ENCODE results near the gene NLGN2. TPM values are rescaled to one million over a fixed set of nuclear protein-coding genes. Genes with fewer than 3 reads are reported as not detected.

NLGN2 gene
- polyA plus RNA-seq, 1 donor from 2014 or later, result 13.8 TPM

DNA sequence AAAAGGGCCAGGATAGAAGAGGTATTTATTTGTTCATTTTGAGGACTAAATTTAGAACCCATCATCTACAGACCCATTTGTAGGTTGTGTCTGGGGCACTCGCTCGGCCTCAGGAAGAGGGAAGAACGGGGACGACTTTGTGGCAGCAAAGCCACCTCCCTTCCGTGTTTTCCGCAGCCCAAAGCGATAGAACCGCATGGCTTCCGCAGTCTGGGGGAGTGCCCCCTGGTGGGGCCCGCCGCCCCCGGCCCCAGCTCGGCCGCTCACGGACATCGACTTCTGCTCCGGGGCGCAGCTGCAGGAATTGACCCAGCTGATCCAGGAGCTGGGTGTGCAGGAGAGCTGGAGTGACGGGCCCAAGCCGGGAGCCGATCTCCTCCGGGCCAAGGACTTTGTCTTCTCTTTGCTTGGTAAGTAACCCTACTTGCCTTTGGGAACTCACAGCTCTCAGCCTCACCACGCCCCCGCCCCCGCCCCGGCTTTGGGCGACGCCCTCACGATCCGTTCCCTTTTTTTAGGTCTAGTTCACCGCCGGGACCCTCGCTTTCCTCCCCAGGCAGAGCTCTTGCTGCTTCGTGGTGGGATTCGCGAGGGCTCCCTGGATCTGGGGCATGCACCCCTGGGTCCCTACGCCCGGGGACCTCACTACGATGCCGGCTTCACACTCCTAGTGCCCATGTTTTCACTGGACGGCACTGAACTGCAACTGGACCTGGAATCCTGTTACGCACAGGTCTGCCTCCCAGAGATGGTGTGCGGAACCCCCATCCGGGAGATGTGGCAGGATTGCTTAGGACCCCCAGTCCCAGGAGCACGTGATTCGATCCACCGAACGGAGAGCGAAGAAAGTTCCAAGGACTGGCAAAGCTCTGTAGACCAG, 28.3 kb downstream of the NLGN2 start:
- H2AFZ ChIP-seq (ENCODE audit: low read depth, low read length), result no peak overlapping the region
- H3K9ac ChIP-seq (ENCODE audit: low read length), result peak overlapping the region; percentile 41
- no peaks in the 10 kb centered on the region for H3K9me3 ChIP-seq (ENCODE audit: low read length)
- TF ChIP-seq RAD21 (conservative IDR thresholded peaks at IDR 0.05) (no peak), MXI1 (conservative IDR thresholded peaks at IDR 0.05; ENCODE audit: poor library complexity, severe bottlenecking) (no peak), EP300 (conservative IDR thresholded peaks at IDR 0.05; ENCODE audit: poor library complexity, severe bottlenecking) (no peak), SMC3 (conservative IDR thresholded peaks at IDR 0.05; ENCODE audit: poor library complexity) (no peak), TAF1 (IDR thresholded peaks at IDR 0.05; ENCODE audit: low read depth) (no peak), POLR2AphosphoS5 (IDR thresholded peaks at IDR 0.05) (no peak), EZH2 (IDR thresholded peaks at IDR 0.05; ENCODE audit: borderline replicate concordance, insufficient read depth, low read length, poor library complexity, severe bottlenecking) (no peak)
- TF ChIP-seq, protein P1, sequence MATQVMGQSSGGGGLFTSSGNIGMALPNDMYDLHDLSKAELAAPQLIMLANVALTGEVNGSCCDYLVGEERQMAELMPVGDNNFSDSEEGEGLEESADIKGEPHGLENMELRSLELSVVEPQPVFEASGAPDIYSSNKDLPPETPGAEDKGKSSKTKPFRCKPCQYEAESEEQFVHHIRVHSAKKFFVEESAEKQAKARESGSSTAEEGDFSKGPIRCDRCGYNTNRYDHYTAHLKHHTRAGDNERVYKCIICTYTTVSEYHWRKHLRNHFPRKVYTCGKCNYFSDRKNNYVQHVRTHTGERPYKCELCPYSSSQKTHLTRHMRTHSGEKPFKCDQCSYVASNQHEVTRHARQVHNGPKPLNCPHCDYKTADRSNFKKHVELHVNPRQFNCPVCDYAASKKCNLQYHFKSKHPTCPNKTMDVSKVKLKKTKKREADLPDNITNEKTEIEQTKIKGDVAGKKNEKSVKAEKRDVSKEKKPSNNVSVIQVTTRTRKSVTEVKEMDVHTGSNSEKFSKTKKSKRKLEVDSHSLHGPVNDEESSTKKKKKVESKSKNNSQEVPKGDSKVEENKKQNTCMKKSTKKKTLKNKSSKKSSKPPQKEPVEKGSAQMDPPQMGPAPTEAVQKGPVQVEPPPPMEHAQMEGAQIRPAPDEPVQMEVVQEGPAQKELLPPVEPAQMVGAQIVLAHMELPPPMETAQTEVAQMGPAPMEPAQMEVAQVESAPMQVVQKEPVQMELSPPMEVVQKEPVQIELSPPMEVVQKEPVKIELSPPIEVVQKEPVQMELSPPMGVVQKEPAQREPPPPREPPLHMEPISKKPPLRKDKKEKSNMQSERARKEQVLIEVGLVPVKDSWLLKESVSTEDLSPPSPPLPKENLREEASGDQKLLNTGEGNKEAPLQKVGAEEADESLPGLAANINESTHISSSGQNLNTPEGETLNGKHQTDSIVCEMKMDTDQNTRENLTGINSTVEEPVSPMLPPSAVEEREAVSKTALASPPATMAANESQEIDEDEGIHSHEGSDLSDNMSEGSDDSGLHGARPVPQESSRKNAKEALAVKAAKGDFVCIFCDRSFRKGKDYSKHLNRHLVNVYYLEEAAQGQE (IDR thresholded peaks at IDR 0.05; ENCODE audit: borderline replicate concordance), result no peak
- TF ChIP-seq, protein P2, sequence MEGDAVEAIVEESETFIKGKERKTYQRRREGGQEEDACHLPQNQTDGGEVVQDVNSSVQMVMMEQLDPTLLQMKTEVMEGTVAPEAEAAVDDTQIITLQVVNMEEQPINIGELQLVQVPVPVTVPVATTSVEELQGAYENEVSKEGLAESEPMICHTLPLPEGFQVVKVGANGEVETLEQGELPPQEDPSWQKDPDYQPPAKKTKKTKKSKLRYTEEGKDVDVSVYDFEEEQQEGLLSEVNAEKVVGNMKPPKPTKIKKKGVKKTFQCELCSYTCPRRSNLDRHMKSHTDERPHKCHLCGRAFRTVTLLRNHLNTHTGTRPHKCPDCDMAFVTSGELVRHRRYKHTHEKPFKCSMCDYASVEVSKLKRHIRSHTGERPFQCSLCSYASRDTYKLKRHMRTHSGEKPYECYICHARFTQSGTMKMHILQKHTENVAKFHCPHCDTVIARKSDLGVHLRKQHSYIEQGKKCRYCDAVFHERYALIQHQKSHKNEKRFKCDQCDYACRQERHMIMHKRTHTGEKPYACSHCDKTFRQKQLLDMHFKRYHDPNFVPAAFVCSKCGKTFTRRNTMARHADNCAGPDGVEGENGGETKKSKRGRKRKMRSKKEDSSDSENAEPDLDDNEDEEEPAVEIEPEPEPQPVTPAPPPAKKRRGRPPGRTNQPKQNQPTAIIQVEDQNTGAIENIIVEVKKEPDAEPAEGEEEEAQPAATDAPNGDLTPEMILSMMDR (IDR thresholded peaks at IDR 0.05; ENCODE audit: poor library complexity, severe bottlenecking), result no peak
- H3F3A ChIP-seq (ENCODE audit: insufficient read depth, low read length, poor library complexity, severe bottlenecking), result peaks cover 4% of the 10 kb centered on the region
- peaks cover 43% of the 10 kb centered on the region for H3K27me3 ChIP-seq (ENCODE audit: insufficient read depth, low read depth, low read length)
- H3K79me2 ChIP-seq (replicated peaks; ENCODE audit: insufficient read depth, low read length), result no peaks in the 10 kb centered on the region
- no peak overlapping the region for H3K4me2 ChIP-seq (ENCODE audit: low read length)
- no peaks in the 10 kb centered on the region for H3K36me3 ChIP-seq (ENCODE audit: insufficient read depth, low read length)
- H4K20me1 ChIP-seq (ENCODE audit: insufficient read depth), result no peaks in the 10 kb centered on the region
- peak overlapping the region; percentile 85 for H3K4me3 ChIP-seq (ENCODE audit: low read length)
- H3K27ac ChIP-seq (ENCODE audit: low read length), result no peak overlapping the region
- no peaks in the 10 kb centered on the region for H3K9me2 ChIP-seq (ENCODE audit: insufficient read depth, low read length)

DNA sequence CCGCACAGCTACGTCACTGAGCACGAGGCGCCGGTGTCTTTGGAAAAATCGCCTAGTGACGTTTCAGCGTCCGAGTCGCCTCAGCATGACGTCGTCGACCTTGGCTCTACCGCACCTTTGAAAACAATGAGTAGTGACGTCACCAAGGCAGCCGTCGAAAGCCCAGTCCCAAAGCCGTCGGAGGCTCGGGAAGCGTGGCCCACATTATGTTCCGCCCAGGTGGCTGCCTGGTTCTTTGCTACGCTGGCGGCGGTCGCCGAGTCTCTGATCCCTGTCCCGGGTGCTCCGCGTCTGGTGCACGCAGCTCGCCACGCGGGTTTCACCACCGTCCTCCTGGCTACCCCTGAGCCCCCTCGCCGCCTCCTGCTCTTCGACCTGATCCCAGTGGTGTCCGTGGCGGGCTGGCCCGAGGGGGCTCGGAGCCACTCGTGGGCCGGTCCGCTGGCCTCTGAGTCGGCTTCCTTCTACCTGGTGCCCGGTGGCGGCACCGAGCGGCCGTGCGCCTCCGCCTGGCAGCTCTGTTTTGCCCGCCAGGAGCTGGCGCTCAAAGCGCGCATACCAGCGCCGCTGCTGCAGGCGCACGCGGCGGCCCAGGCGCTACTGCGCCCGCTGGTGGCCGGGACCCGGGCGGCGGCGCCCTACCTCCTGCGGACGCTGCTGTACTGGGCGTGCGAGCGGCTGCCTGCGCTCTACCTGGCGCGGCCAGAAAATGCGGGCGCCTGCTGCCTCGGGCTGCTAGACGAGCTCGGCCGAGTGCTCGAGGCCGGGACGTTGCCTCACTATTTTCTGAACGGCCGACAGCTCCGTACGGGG, 29.1 kb downstream of the NLGN2 start:
- Histone ChIP-seq H3K4me2 (ENCODE audit: low read length) (no peak overlapping the region), H3F3A (ENCODE audit: insufficient read depth, low read length, poor library complexity, severe bottlenecking) (peaks cover 4% of the 10 kb centered on the region), H3K79me2 (replicated peaks; ENCODE audit: insufficient read depth, low read length) (no peaks in the 10 kb centered on the region), H3K9me2 (ENCODE audit: insufficient read depth, low read length) (no peaks in the 10 kb centered on the region), H4K20me1 (ENCODE audit: insufficient read depth) (no peaks in the 10 kb centered on the region), H3K27ac (ENCODE audit: low read length) (peak overlapping the region; percentile 24), H3K9me3 (ENCODE audit: low read length) (no peaks in the 10 kb centered on the region), H3K36me3 (ENCODE audit: insufficient read depth, low read length) (no peaks in the 10 kb centered on the region), H3K4me3 (ENCODE audit: low read length) (peak overlapping the region; percentile 85), H2AFZ (ENCODE audit: low read depth, low read length) (no peak overlapping the region), H3K9ac (ENCODE audit: low read length) (peak overlapping the region; percentile 97), H3K27me3 (ENCODE audit: insufficient read depth, low read depth, low read length) (peaks cover 43% of the 10 kb centered on the region)
- TF ChIP-seq MXI1 (conservative IDR thresholded peaks at IDR 0.05; ENCODE audit: poor library complexity, severe bottlenecking) (peak; percentile 83), SMC3 (conservative IDR thresholded peaks at IDR 0.05; ENCODE audit: poor library complexity) (peak; percentile 89), POLR2AphosphoS5 (IDR thresholded peaks at IDR 0.05) (peak; percentile 38), RAD21 (conservative IDR thresholded peaks at IDR 0.05) (peak; percentile 85)
- TF ChIP-seq, protein P2 (IDR thresholded peaks at IDR 0.05; ENCODE audit: poor library complexity, severe bottlenecking), result peak; percentile 97
- TF ChIP-seq, protein P1 (IDR thresholded peaks at IDR 0.05; ENCODE audit: borderline replicate concordance), result no peak
